ENCODE results near the gene E2F1. TPM values are rescaled to one million over a fixed set of nuclear protein-coding genes. Genes with fewer than 3 reads are reported as not detected.

Gene E2F1
- total and polyA plus RNA-seq, 2 of the 4 experiments (the other 2 are of a cell fraction) = 10.9 to 14.0 TPM

GRCh38 chr20:33725607-33726264 lies 39.6 kb upstream of the E2F1 start:
- Histone ChIP-seq H3K9me1 (ENCODE audit: insufficient read depth, low read length) (0 out of 2 replicates have a peak, but pooled peaks cover 3% of the 10 kb centered on the region), H3K79me1 (ENCODE audit: low read depth in 1 of 2, low read length in 2 of 2) (no peaks in the 10 kb centered on the region), H3K4me3 (ENCODE audit: insufficient read depth, low read depth, low read length) (no peak overlapping the region), H2AK9ac (replicated peaks; ENCODE audit: low read depth, low read length, poor library complexity) (peak overlapping the region; percentile 50), H3K14ac (replicated peaks; ENCODE audit: low read depth, low read length) (no peak overlapping the region), H3K23ac (ENCODE audit: low read depth, low read length) (no peak overlapping the region), H3K9ac (ENCODE audit: low read depth, low read length) (no peak overlapping the region), H4K8ac (ENCODE audit: low read depth in 2 of 2, low read length in 2 of 2) (no peak overlapping the region), H3K18ac (ENCODE audit: low read depth, low read length) (no peak overlapping the region), H3K4me1 (ENCODE audit: control insufficient read depth, insufficient read depth, low read length) (no peaks in the 10 kb centered on the region), H3K4ac (ENCODE audit: low read depth, low read length) (no peak overlapping the region), H2AK5ac (ENCODE audit: low read depth, low read length) (no peak overlapping the region), H3K36me3 (ENCODE audit: control insufficient read depth, insufficient read depth, low read length) (no peaks in the 10 kb centered on the region), H2BK15ac (ENCODE audit: low read depth, low read length) (no peak overlapping the region), H4K5ac (ENCODE audit: low read depth, low read length) (no peak overlapping the region), H3K27me3 (ENCODE audit: control insufficient read depth, insufficient read depth, low read length) (no peaks in the 10 kb centered on the region; the same call in 1 of the 2 replicates), H2AFZ (replicated peaks; ENCODE audit: low read length, poor library complexity) (peak overlapping the region; percentile 21), H3K56ac (ENCODE audit: extremely low read depth, insufficient read depth, low read length) (no peak overlapping the region), H4K91ac (ENCODE audit: insufficient read depth, low read depth, low read length) (no peak overlapping the region), H3K4me2 (ENCODE audit: low read depth, low read length) (no peak overlapping the region), H4K20me1 (ENCODE audit: insufficient read depth, low read length) (no peaks in the 10 kb centered on the region), H3K27ac (ENCODE audit: insufficient read depth, low read length) (no peak overlapping the region), H3K9me3 (ENCODE audit: control insufficient read depth, insufficient read depth, low read length) (no peaks in the 10 kb centered on the region), H2BK5ac (ENCODE audit: low read depth, low read length, poor library complexity, severe bottlenecking) (no peak overlapping the region), H2BK20ac (ENCODE audit: low read depth, low read length) (no peak overlapping the region), H2BK120ac (ENCODE audit: low read depth, low read length) (no peak overlapping the region)
- in situ Hi-C loops (cut with MboI; ENCODE audit: low sequenced_read_pairs) (no loop called here), dilution Hi-C loops (cut with HindIII; ENCODE audit: low sequenced_read_pairs, unreplicated experiment) (no loop called here), intact Hi-C loops (cut with micrococcal nuclease) (no loop called here)
- CTCF ChIA-PET = no interaction called here
- WGBS, 2 experiments (ENCODE audit: extremely low coverage in 2 of 2, insufficient read length in 1 of 2) = no CpG with 5 or more reads among the region's 7 CpGs
- BruUV-seq (replicated peaks) = no TSS peak
- ATAC-seq (ENCODE audit: low read depth) (no peak), DNase-seq (no peak)
- POLR2A ChIA-PET (ENCODE audit: unreplicated experiment) = no interaction called here
- TF ChIP-seq RFX5 (IDR thresholded peaks at IDR 0.05; ENCODE audit: low read depth, low read length) = no peak
